Keratinocyte (primary cell): Measurements from ENCODE around the gene EFCAB12. TPM values are rescaled to one million over a fixed set of nuclear protein-coding genes. Genes with fewer than 3 reads are reported as not detected.

Experiments used
- DNase-seq: peaks from one replicate; pipeline ENCODE4 v3.0.0-alpha.2; 2011; ENCODE audit warnings: low read depth, missing footprints, low spot score
- FAIRE-seq: peaks from 2 replicates; lab custom pipeline; 2011; peaks lifted over from hg19 to GRCh38; lab: Jason Lieb, UNC
- H2AFZ ChIP-seq: 2 replicates; pipeline ENCODE4 v1.6.0; 2012; ENCODE audit warnings: low read length, control low read depth, inconsistent platforms; ENCODE audit not compliant: control insufficient read depth
- H3K27ac ChIP-seq: 2 replicates; pipeline ENCODE4 v1.5.1; 2011; ENCODE audit warnings: low read length; ENCODE audit not compliant: control insufficient read depth, insufficient read depth
- H3K27me3 ChIP-seq: 3 replicates; pipeline ENCODE4 v1.6.0; 2011; ENCODE audit warnings: low read length; ENCODE audit not compliant: control insufficient read depth, insufficient read depth; ENCODE audit errors: extremely low read depth
- H3K36me3 ChIP-seq, 2 experiments: 2 replicates in 1 of 2; 3 replicates in 1 of 2; pipeline ENCODE4 v1.5.1; 2011; ENCODE audit warnings: low read length in 2 of 2, mild to moderate bottlenecking in 1 of 2; ENCODE audit not compliant: control insufficient read depth in 2 of 2, insufficient read depth in 2 of 2; ENCODE audit errors: extremely low read depth in 1 of 2
- H3K4me1 ChIP-seq: 3 replicates; pipeline ENCODE4 v1.5.1; 2011; ENCODE audit warnings: low read length; ENCODE audit not compliant: control insufficient read depth, insufficient read depth; ENCODE audit errors: extremely low read depth
- H3K4me2 ChIP-seq: 3 replicates; pipeline ENCODE4 v1.6.0; 2011; ENCODE audit warnings: low read depth, low read length; ENCODE audit not compliant: control insufficient read depth, insufficient read depth; ENCODE audit errors: extremely low read depth
- H3K4me3 ChIP-seq, 3 experiments: fragments of 200-600 bp in 1 of 3; sonication (generic) in 1 of 3; 2 replicates in 2 of 3; 3 replicates in 1 of 3; pipeline ENCODE4 v1.5.1; 2011 to 2016; ENCODE audit warnings: low read length in 3 of 3, mild to moderate bottlenecking in 3 of 3, control low read depth in 2 of 3, inconsistent platforms in 1 of 3, low read depth in 1 of 3, mixed read lengths in 1 of 3, mixed run types in 1 of 3, moderate library complexity in 1 of 3; ENCODE audit not compliant: control insufficient read depth in 2 of 3, insufficient read depth in 2 of 3; ENCODE audit errors: extremely low read depth in 1 of 3
- H3K79me2 ChIP-seq: 2 replicates; pipeline ENCODE4 v1.6.0; 2012; ENCODE audit warnings: low read length; ENCODE audit not compliant: control insufficient read depth, insufficient read depth
- H3K9ac ChIP-seq: 3 replicates; pipeline ENCODE4 v1.6.0; 2011; ENCODE audit warnings: low read length; ENCODE audit not compliant: control insufficient read depth, insufficient read depth; ENCODE audit errors: extremely low read depth
- H3K9me1 ChIP-seq: 3 replicates; pipeline ENCODE4 v1.6.0; 2011; ENCODE audit warnings: low read length; ENCODE audit not compliant: control insufficient read depth, insufficient read depth; ENCODE audit errors: extremely low read depth
- H3K9me3 ChIP-seq: 2 replicates; pipeline ENCODE4 v1.5.1; 2012; ENCODE audit warnings: low read depth, low read length; ENCODE audit not compliant: control insufficient read depth
- H4K20me1 ChIP-seq: 3 replicates; pipeline ENCODE4 v1.6.0; 2011; ENCODE audit warnings: low read length; ENCODE audit not compliant: control insufficient read depth, insufficient read depth; ENCODE audit errors: extremely low read depth
- CTCF ChIP-seq, 3 experiments: IDR thresholded peaks in 1 of 3; conservative IDR thresholded peaks in 1 of 3; optimal IDR thresholded peaks in 1 of 3; 2 replicates in 2 of 3; 3 replicates in 1 of 3; pipeline versions ENCODE3 to v1.5.1; 2011; ENCODE audit warnings: low read length in 3 of 3, mild to moderate bottlenecking in 3 of 3, moderate library complexity in 2 of 3, control low read depth in 1 of 3, inconsistent platforms in 1 of 3; ENCODE audit not compliant: insufficient read depth in 2 of 3; ENCODE audit errors: extremely low read depth in 1 of 3
- EZH2 ChIP-seq: IDR thresholded peaks from one replicate; pipeline ENCODE4 v1.6.1; 2012; ENCODE audit warnings: inconsistent platforms, mild to moderate bottlenecking, low read length, moderate library complexity
- dilution Hi-C: fragments of 300-500 bp; cut with MboI; formaldehyde crosslinking; loops from one replicate; pipeline ENCODE4 v1.7.0; 2020; ENCODE audit warnings: low sequenced_read_pairs; ENCODE audit not compliant: extremely low pct_ligation_motif_present
- polyA plus RNA-seq, 5 experiments: library from polyadenylated mRNA; depleted of rRNA in 3 of 5; stranded (reverse) in 3 of 5; stranded (forward) in 1 of 5; unstranded in 1 of 5; fragments of >200 nt; gene quantifications; 1 replicate in 1 of 5; 2 replicates in 3 of 5; 3 replicates in 1 of 5; pipeline versions ENCODE4 v1.2.1 to v1.2.3, GENCODE V29; 2011 to 2012; ENCODE audit warnings: missing spikeins in 2 of 5, low read depth in 1 of 5, low replicate concordance in 1 of 5

The EFCAB12 gene
- polyA plus RNA-seq, 1 donor (not counting 4 experiments of a cell fraction or from before 2014, with no cell fraction given), result 0.34 TPM

DNA sequence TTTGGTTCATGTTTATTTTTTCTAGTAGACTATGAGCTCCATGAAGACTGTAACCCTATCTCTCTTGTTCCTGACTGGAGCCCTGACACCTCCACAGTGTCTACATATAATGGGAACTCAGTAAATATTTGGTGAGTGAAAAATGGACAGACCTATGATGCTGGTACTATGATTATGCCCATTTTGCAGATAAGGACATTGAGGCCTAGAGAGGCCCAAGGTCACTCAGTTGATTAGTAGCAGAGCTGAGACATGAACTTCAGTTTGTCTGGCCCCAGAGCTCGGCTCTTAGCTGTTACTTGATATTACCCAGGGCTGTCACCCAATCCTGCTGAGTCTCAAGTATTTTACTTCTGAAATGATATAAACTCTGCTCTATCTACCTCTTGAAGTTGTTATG lies 5.5 kb downstream of the EFCAB12 start:
- H3K27me3 ChIP-seq, result no peaks in the 10 kb centered on the region
- no peak overlapping the region for H3K9ac ChIP-seq
- H3K9me1 ChIP-seq, result no peaks in the 10 kb centered on the region
- dilution Hi-C loops, result no loop called here
- H3K36me3 ChIP-seq, result no peaks in the 10 kb centered on the region
- H4K20me1 ChIP-seq, result no peaks in the 10 kb centered on the region
- no peak overlapping the region for H3K27ac ChIP-seq
- H3K9me3 ChIP-seq, result no peaks in the 10 kb centered on the region
- peaks cover 23% of the 10 kb centered on the region for H3K4me1 ChIP-seq
- FAIRE-seq (no peak), DNase-seq (no peak)
- no peak overlapping the region for H3K4me3 ChIP-seq
- no peak overlapping the region for H3K4me2 ChIP-seq
- H3K79me2 ChIP-seq, result no peaks in the 10 kb centered on the region
- TF ChIP-seq CTCF (optimal IDR thresholded peaks at IDR 0.05 in 1 of 3, IDR thresholded peaks at IDR 0.05 in 1 of 3, conservative IDR thresholded peaks at IDR 0.05 in 1 of 3; ENCODE audit: extremely low read depth in 1 of 3, insufficient read depth in 2 of 3, low read length in 3 of 3) (no peak), EZH2 (no peak)
- H2AFZ ChIP-seq, result no peak overlapping the region

GRCh38 chr3:129421988-129422745 lies 6.3 kb downstream of the EFCAB12 start:
- Histone ChIP-seq H3K9me1 (no peaks in the 10 kb centered on the region), H3K27ac (no peak overlapping the region), H3K4me2 (no peak overlapping the region), H4K20me1 (no peaks in the 10 kb centered on the region), H2AFZ (no peak overlapping the region), H3K4me1 (peaks cover 21% of the 10 kb centered on the region), H3K9me3 (no peaks in the 10 kb centered on the region), H3K36me3 (no peaks in the 10 kb centered on the region), H3K9ac (no peak overlapping the region), H3K4me3 (no peak overlapping the region), H3K27me3 (no peaks in the 10 kb centered on the region), H3K79me2 (no peaks in the 10 kb centered on the region)
- DNase-seq (no peak), FAIRE-seq (no peak)
- dilution Hi-C loops, result no loop called here
- peak in 2 of 3 experiments; percentile 11 to 31 for TF ChIP-seq CTCF (optimal IDR thresholded peaks at IDR 0.05 in 1 of 3, IDR thresholded peaks at IDR 0.05 in 1 of 3, conservative IDR thresholded peaks at IDR 0.05 in 1 of 3; ENCODE audit: extremely low read depth in 1 of 3, insufficient read depth in 2 of 3, low read length in 3 of 3)
- no peak for TF ChIP-seq EZH2
